HCT116 (cell line): Measurements from ENCODE around the gene CEP70. TPM values are rescaled to one million over a fixed set of nuclear protein-coding genes. Genes with fewer than 3 reads are reported as not detected.
A peak's percentile ranks its signal among the peaks of the same experiment; 100 is the strongest.

Experiments used
- ATAC-seq: fragments of 200-7000 bp; cut with Tn5 transposase; 2 replicates; pipeline ENCODE4 v1.9.1; 2020; ENCODE audit warnings: mild to moderate bottlenecking, moderate library complexity
- BruUV-seq: library from RNA; stranded (reverse); fragments of 400-500 nt; replicated peaks from 2 replicates; lab custom pipeline; 2021; lab: Mats Ljungman, UMichigan
- CTCF ChIA-PET: fragments of 300-600 bp; sonication (Branson Sonifier 250); formaldehyde crosslinking; loops from one replicate; lab custom pipeline; 2021; ENCODE audit warnings: antibody characterized with exemption; lab: Charles Lee
- POLR2A ChIA-PET: fragments of 300-600, 350-600 bp; sonication (Branson Sonifier 250); formaldehyde crosslinking; loops from one replicate; lab custom pipeline; 2021; ENCODE audit warnings: antibody characterized with exemption; lab: Charles Lee
- RAD21 ChIA-PET, 2 experiments: fragments of 300-600 bp; sonication (Branson Sonifier 250); formaldehyde crosslinking; loops; one replicate each; lab custom pipeline; 2023; ENCODE audit warnings: low total read pairs in 2 of 2; ENCODE audit not compliant: uncharacterized antibody in 2 of 2, unreplicated experiment in 2 of 2, low non-redundant PET in 1 of 2; lab: Charles Lee
- DNase-seq: peaks from one replicate; pipeline ENCODE4 v3.0.0-alpha.2; 2010; ENCODE audit warnings: low read depth, low spot score
- H2AFZ ChIP-seq: fragments of 200-600 bp; shearing (Covaris generic), sonication (generic); 2 replicates; pipeline ENCODE4 v1.6.1; 2017; ENCODE audit warnings: low read depth, mixed run types, mixed read lengths, antibody characterized with exemption, low read length; ENCODE audit not compliant: poor library complexity, severe bottlenecking
- H3K27ac ChIP-seq: 2 replicates; pipeline ENCODE4 v1.5.1; 2012; ENCODE audit warnings: low read depth, low read length
- H3K27me3 ChIP-seq: fragments of 200-600 bp; sonication (generic); 2 replicates; pipeline ENCODE4 v1.6.1; 2016; ENCODE audit warnings: mixed run types, low read length, mixed read lengths; ENCODE audit not compliant: insufficient read depth
- H3K36me3 ChIP-seq, 2 experiments: fragments of 200-500 bp in 1 of 2; fragments of 200-600 bp in 1 of 2; sonication (Bioruptor generic) in 1 of 2; sonication (generic) in 1 of 2; 2 replicates each; pipeline versions ENCODE4 v1.5.1 to v1.6.1; 2014 to 2016; ENCODE audit warnings: low read length in 2 of 2, inconsistent platforms in 1 of 2, mixed read lengths in 1 of 2, mixed run types in 1 of 2; ENCODE audit not compliant: insufficient read depth in 2 of 2, control insufficient read depth in 1 of 2
- H3K4me1 ChIP-seq, 2 experiments: fragments of 200-600 bp in 1 of 2; sonication (generic) in 1 of 2; 2 replicates each; pipeline versions ENCODE4 v1.5.1 to v1.6.1; 2012 to 2017; ENCODE audit warnings: low read length in 2 of 2, inconsistent platforms in 1 of 2, mild to moderate bottlenecking in 1 of 2, mixed read lengths in 1 of 2, mixed run types in 1 of 2, moderate library complexity in 1 of 2; ENCODE audit not compliant: insufficient read depth in 2 of 2, control insufficient read depth in 1 of 2
- H3K4me2 ChIP-seq: fragments of 200-600 bp; sonication (generic); 2 replicates; pipeline ENCODE4 v1.6.1; 2017; ENCODE audit warnings: mixed run types, low read length, mixed read lengths
- H3K4me3 ChIP-seq, 2 experiments: fragments of 200-600 bp in 1 of 2; sonication (generic) in 1 of 2; replicated peaks in 1 of 2; 2 replicates each; pipeline ENCODE4 v1.5.1; 2011 to 2016; ENCODE audit warnings: low read length in 2 of 2, control low read depth in 1 of 2, low read depth in 1 of 2, mild to moderate bottlenecking in 1 of 2, mixed read lengths in 1 of 2, mixed run types in 1 of 2
- H3K79me2 ChIP-seq: fragments of 200-600 bp; sonication (generic); 2 replicates; pipeline ENCODE4 v1.6.1; 2017; ENCODE audit warnings: mild to moderate bottlenecking, mixed run types, low read length, moderate library complexity, mixed read lengths; ENCODE audit not compliant: insufficient read depth
- H3K9ac ChIP-seq: fragments of 200-600 bp; sonication (generic); 2 replicates; pipeline ENCODE4 v1.6.1; 2016; ENCODE audit warnings: low read length, mixed read lengths
- H3K9me2 ChIP-seq: fragments of 200-600 bp; sonication (generic), shearing (Covaris generic); 2 replicates; pipeline ENCODE4 v1.6.1; 2017; ENCODE audit warnings: mixed run types, mild to moderate bottlenecking, moderate library complexity; ENCODE audit not compliant: insufficient read depth
- H3K9me3 ChIP-seq, 2 experiments: fragments of 200-500 bp in 1 of 2; fragments of 200-600 bp in 1 of 2; sonication (Bioruptor generic) in 1 of 2; sonication (generic) in 1 of 2; 2 replicates each; pipeline ENCODE4 v1.6.1; 2014 to 2017; ENCODE audit warnings: low read length in 2 of 2, mixed read lengths in 2 of 2, inconsistent platforms in 1 of 2, low read depth in 1 of 2, mild to moderate bottlenecking in 1 of 2, mixed run types in 1 of 2, moderate library complexity in 1 of 2; ENCODE audit not compliant: control insufficient read depth in 1 of 2, insufficient read depth in 1 of 2
- H4K20me1 ChIP-seq: fragments of 200-600 bp; sonication (generic), shearing (Covaris generic); 2 replicates; pipeline ENCODE4 v1.6.1; 2017; ENCODE audit warnings: mixed run types, mild to moderate bottlenecking, moderate library complexity; ENCODE audit not compliant: insufficient read depth
- CTCF ChIP-seq, 3 experiments: fragments of 200-600 bp in 1 of 3; sonication (generic) in 1 of 3; IDR thresholded peaks in 2 of 3; conservative IDR thresholded peaks in 1 of 3; 2 replicates each; pipeline ENCODE4 v1.5.1; 2012 to 2017; ENCODE audit warnings: low read depth in 2 of 3, low read length in 2 of 3, antibody characterized with exemption in 1 of 3, borderline replicate concordance in 1 of 3, control low read depth in 1 of 3, mild to moderate bottlenecking in 1 of 3, mixed read lengths in 1 of 3, mixed run types in 1 of 3, moderate library complexity in 1 of 3; ENCODE audit not compliant: insufficient read depth in 1 of 3
- EZH2 ChIP-seq: fragments of 200-600 bp; sonication (generic); IDR thresholded peaks from 2 replicates; pipeline ENCODE4 v1.6.1; 2017; ENCODE audit warnings: antibody characterized with exemption, mixed run types
- POLR2A ChIP-seq: IDR thresholded peaks from 2 replicates; pipeline ENCODE4 v1.7.0; 2011; ENCODE audit warnings: borderline replicate concordance; ENCODE audit not compliant: insufficient read depth, insufficient read length; ENCODE audit errors: extremely low read depth
- POLR2AphosphoS5 ChIP-seq: IDR thresholded peaks from 2 replicates; pipeline ENCODE4 v1.6.1; 2011; ENCODE audit warnings: mild to moderate bottlenecking, low read depth, low read length, moderate library complexity
- RAD21 ChIP-seq: IDR thresholded peaks from 2 replicates; pipeline ENCODE4 v1.6.1; 2012; ENCODE audit warnings: low read depth, mild to moderate bottlenecking
- SIN3A ChIP-seq: IDR thresholded peaks from 2 replicates; pipeline ENCODE4 v1.6.1; 2012; ENCODE audit warnings: low read depth
- SP1 ChIP-seq: IDR thresholded peaks from 2 replicates; pipeline ENCODE4 v1.6.1; 2012; ENCODE audit warnings: low read depth
- SRF ChIP-seq: IDR thresholded peaks from 2 replicates; pipeline ENCODE4 v1.6.1; 2012; ENCODE audit warnings: low read depth
- ZNF274 ChIP-seq: fragments of 200-500 bp; sonication (Bioruptor generic); IDR thresholded peaks from 2 replicates; pipeline ENCODE4 v1.6.1; 2014; ENCODE audit warnings: mild to moderate bottlenecking, low read depth, low read length, inconsistent platforms
- intact Hi-C: fragments of 100-400 bp; cut with micrococcal nuclease; formaldehyde crosslinking; loops from 2 replicates; pipeline ENCODE4 v1.10.0; 2022
- total RNA-seq: library from RNA; stranded (reverse); gene quantifications from one replicate; pipeline ENCODE4 v1.2.1, GENCODE V29; 2021; ENCODE audit not compliant: unreplicated experiment

Gene CEP70
- total RNA-seq, 1 experiment from 2014 or later = 38.7 TPM

GRCh38 chr3:138594150-138594934 lies at the start of gene CEP70 (continued):
- TF ChIP-seq ZNF274 (no peak), SP1 (peak; percentile 87), CTCF (IDR thresholded peaks at IDR 0.05 in 2 of 3, conservative IDR thresholded peaks at IDR 0.05 in 1 of 3; ENCODE audit: borderline replicate concordance in 1 of 3, insufficient read depth in 1 of 3, low read depth in 2 of 3, low read length in 2 of 3) (peak; percentile 69 to 91 (median 89)), SIN3A (peak; percentile 59; the same call in 1 of the 2 replicates), EZH2 (no peak), RAD21 (peak; percentile 90), POLR2A (peak; percentile 82)
- TF ChIP-seq, all 23 proteins: peak for 13

- no TSS peak for BruUV-seq
- ChIA-PET CTCF (no interaction called here), RAD21 (no interaction called here), POLR2A (no interaction called here)
- peaks cover 0 to 4% of the 10 kb centered on the region in 2 experiments; a peak in 1 of 4 replicates for H3K9me3 ChIP-seq
- no peaks in the 10 kb centered on the region for H3K36me3 ChIP-seq
- H3K79me2 ChIP-seq = no peaks in the 10 kb centered on the region
- H3K27ac ChIP-seq = no peak overlapping the region
- H3K9me2 ChIP-seq = no peaks in the 10 kb centered on the region
- no peak for ATAC-seq
- H3K27me3 ChIP-seq = no peaks in the 10 kb centered on the region
- TF ChIP-seq POLR2AphosphoS5 (no peak), SRF (no peak), SIN3A (no peak)
- DNase-seq = no peak
- intact Hi-C loops = no loop called here
- no peak overlapping the region for H3K9ac ChIP-seq
- no peak overlapping the region for H3K4me2 ChIP-seq
- H3K4me1 ChIP-seq = no peaks in the 10 kb centered on the region
- no peak overlapping the region for H3K4me3 ChIP-seq
- no peaks in the 10 kb centered on the region for H4K20me1 ChIP-seq
- H2AFZ ChIP-seq = no peak overlapping the region
Measured at GRCh38 chr3:138642927-138643253, 48.8 kb upstream of the CEP70 start.
